GM12874 (cell line): ENCODE data around the gene AJM1.

Experiments
- TF ChIP-seq, protein P1 (sequence below): IDR thresholded peaks from 2 replicates; pipeline ENCODE4 v1.5.1; 2011; ENCODE audit warnings: low read depth, mild to moderate bottlenecking, control low read depth, low read length, moderate library complexity; ENCODE audit not compliant: insufficient read depth

Gene AJM1

DNA sequence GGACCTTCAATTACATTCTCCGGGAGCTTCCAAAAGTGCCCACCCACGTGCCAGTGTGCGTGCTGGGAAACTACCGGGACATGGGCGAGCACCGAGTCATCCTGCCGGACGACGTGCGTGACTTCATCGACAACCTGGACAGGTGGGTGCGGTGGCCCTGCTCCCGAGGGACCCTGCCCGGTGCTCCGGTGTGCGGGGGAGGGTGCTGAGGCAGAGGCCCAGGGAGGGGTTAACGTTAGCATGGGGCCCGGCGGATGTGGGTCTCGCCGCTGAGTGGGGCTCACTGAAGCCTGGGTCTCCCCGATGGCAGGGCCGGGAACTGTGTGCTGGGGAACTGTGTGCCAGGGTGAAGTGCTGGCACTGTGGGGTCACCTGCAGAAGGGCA is 10.6 kb upstream of the AJM1 start:
- TF ChIP-seq, protein P1, sequence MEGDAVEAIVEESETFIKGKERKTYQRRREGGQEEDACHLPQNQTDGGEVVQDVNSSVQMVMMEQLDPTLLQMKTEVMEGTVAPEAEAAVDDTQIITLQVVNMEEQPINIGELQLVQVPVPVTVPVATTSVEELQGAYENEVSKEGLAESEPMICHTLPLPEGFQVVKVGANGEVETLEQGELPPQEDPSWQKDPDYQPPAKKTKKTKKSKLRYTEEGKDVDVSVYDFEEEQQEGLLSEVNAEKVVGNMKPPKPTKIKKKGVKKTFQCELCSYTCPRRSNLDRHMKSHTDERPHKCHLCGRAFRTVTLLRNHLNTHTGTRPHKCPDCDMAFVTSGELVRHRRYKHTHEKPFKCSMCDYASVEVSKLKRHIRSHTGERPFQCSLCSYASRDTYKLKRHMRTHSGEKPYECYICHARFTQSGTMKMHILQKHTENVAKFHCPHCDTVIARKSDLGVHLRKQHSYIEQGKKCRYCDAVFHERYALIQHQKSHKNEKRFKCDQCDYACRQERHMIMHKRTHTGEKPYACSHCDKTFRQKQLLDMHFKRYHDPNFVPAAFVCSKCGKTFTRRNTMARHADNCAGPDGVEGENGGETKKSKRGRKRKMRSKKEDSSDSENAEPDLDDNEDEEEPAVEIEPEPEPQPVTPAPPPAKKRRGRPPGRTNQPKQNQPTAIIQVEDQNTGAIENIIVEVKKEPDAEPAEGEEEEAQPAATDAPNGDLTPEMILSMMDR, result no peak

DNA sequence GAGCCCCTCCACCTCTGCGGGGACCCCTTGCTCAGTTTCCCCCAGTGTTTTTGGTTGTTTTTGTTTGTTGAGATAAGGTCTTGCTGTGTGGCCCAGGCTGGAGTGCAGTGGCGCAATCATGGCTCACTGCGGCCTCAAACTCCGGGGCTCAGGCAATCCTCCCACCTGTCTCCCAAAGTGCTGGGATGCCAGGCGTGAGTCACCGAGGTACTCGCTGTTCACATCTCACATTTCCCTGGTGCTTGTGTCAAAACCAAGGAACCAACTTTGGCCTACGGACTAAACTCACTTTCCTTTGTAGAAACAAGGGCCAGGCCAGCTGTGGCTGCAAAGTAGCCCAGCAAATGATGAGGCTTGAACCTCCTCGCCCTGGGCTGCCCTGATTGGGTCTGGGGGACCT is 9.7 kb upstream of the AJM1 start:
- TF ChIP-seq, protein P1, result no peak

DNA sequence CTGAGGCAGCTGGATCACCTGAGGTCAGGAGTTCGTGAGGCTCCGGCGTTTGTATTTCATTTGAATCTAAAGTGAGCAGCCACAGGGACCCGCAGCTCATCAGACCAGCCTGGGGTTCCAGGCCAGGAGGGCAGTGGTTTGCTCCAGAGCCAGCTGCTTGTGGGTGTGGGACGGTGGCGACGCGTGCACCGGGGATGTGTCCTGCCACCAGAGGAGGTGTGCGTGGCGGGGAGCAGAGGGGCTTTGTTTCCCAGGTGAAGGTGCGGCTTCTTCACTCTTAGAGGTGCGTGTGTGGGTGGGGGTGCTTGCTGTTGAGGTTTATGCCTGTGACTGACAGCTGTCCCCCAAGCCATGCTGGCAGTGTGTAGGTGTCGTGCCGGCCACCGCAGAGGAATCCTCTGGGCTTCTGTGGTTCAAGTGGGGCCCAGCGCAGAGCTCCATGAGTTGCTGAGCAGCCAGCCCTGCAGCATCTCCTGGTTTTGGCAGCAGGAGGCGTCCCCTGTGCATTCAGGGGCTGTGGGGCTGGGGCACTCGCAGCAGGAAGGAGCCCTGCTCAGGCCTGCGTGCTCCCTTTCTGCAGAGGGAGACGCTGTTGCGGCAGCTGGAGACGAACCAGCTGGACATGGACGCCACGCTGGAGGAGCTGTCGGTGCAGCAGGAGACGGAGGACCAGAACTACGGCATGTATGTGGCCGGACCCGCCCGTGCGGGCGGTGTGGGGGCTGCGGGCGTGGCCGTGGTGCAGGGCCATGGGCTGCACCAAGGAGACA is 6.9 kb upstream of the AJM1 start:
- TF ChIP-seq, protein P1, result no peak

DNA sequence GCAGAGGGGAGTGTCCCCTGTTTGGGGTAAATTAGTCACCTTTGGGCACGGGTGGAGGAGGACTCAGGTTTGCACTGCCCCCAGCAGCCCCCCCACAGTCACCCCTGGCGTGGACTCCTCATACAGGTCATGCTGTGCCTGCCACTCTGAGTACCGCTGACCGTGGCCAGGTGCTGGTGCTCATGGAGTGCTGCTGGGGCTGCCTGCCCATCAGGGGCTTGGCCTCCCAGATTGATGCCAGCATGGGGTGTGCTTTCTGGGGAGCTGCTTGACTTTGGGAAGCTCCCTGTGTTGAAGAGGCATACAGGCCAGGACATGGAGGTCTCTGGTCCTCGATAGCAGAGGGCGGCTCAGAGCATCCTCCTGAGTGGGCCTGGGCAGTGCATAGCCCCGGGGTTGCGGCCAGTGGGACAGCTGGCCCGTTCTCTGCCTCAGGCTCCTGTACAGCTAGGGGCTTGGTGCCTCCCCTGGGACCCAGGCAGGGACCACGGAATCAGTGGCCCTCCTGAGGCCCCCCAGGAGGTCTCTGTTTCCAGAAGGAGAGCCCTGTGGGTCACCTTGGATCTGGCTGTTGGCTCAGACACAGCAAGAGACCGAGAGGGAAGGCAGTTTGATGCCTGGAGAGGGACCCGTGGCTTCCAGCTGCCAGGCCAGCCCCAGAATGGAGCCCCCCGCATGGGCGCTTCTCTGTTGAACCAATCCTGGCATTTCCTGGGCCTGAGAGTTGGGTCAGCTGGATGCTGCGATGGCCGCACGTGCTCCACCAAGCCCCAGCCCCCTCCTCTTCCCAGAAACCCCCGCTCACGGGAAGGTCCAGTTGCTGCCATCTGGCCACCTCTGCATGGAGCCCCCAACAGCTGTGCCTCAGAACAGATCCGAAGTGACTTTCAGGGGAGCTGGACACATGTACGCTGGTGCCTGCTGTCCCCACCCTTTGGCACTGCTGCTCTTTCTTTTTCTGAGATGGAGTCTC is 6.1 kb upstream of the AJM1 start:
- TF ChIP-seq, protein P1, result no peak

DNA sequence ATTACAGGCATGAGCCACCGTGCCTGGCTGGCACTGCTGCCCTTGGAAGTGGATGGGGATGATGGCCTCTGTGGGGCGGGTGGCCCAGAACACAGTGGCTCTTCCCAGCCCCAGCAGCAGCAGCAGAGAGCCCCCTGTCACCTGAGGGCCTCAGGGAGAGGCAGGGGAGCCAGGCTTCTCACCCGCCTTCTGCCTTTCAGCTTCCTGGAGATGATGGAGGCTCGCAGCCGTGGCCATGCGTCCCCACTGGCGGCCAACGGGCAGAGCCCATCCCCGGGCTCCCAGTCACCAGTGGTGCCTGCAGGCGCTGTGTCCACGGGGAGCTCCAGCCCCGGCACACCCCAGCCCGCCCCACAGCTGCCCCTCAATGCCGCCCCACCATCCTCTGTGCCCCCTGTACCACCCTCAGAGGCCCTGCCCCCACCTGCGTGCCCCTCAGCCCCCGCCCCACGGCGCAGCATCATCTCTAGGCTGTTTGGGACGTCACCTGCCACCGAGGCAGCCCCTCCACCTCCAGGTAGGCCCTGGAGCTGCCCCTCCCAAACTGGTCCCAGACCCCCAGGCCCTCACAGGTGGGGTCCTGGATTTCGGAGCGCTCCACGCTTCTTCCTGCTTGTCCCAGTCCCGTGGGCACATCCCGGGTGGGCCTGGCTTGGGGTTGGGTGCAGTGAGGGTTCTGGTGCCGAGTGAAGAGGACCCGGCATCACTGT is 5.0 kb upstream of the AJM1 start:
- TF ChIP-seq, protein P1, result no peak

DNA sequence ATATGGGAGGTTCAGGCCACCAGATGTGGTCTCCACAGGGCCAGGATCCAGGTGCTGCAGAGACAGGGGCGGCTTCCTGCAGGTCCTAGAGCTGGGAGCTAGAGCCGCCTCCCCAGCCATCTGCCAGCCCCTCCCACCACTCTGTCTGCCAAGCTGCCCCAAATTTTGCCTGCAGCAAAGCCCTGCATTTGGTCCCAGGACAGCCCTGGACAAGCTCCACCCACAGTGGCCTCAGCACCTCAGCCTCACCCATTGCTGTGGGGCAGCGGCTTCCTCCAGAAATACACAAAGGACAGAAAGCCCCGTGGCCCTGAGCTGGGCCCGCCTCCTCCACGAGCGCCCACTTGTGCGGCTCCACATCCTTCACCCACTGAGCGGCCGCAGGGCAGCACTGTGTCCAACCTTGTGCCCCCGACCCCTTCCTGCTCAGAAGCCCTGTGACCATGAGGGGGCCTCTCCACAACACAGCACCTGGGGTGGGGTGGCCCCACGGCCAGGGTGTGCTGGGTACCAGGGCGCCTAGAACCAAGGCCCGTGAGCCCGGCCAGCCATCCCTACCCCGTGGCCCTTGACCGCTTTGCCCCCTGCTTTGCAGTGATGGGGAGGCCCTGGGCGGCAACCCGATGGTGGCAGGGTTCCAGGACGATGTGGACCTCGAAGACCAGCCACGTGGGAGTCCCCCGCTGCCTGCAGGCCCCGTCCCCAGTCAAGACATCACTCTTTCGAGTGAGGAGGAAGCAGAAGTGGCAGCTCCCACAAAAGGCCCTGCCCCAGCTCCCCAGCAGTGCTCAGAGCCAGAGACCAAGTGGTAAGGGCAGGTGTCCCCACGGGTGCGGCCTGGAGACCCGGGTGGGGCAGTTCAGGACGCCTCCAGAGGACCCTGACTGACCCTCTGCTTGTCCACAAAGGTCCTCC is 3.7 kb upstream of the AJM1 start:
- TF ChIP-seq, protein P1, result no peak
